Measurements from ENCODE around the gene CDV3.

CDV3 gene

GRCh38 chr3:133568294-133569014 lies 5.0 kb upstream of the CDV3 start:
- DNase-seq (ENCODE audit: low spot score): no peak

DNA sequence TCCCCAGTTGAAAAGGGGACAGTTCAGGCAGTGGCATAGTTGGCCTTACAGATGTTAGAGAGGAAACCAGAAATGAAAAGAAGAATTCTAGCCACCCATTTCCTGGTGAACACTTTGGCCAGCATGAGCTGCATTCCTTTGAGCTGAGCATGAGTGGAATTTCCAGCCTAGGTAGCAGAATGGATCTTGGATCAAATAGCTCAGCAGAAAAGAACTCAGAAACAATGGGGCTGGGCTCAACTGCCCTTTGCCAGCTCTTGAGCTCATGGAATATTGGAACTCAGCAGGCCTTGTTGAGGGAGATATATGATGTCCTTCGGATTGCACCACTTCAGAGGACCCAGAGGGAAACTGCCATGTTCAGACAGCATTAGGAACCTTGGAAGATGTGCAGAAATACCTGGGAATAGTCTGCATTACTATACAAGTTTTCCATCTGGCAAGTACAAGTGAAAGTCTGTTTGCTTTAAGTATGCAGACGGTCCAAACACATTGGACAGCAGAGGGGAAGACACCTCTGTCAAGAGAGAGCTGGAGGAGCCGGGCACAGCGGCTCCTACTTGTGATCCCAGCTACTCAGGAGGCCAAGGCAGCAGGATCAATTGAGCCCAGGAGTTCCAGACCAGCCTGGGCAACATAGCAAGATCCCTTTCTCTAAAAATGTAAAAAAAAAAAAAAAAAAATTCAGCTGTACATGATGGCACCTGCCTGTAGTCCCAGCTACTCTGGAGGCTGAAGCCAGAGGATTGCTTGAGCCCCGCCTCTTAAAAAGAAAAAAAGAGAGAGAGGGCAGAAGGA lies 3.1 kb upstream of the CDV3 start:
- no peak for DNase-seq (ENCODE audit: low spot score)

DNA sequence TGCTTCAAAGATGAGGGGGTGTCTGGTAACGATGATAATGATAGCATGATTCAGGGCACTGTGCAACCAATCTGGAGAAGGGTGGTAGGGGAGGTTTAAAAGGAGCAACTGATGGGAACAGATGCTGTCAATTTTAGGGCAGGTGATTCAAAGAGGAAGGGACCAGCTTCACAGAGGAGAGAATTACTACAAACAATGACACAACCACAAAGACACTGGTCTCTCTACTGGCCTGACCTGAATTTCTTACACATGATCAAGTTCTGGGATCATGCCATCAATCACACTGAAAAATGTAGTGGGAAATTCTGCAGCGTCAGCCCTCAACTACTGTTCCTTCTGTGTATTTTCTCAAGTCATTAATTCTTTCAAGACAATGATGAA lies 2.6 kb upstream of the CDV3 start:
- DNase-seq (ENCODE audit: low spot score): no peak

DNA sequence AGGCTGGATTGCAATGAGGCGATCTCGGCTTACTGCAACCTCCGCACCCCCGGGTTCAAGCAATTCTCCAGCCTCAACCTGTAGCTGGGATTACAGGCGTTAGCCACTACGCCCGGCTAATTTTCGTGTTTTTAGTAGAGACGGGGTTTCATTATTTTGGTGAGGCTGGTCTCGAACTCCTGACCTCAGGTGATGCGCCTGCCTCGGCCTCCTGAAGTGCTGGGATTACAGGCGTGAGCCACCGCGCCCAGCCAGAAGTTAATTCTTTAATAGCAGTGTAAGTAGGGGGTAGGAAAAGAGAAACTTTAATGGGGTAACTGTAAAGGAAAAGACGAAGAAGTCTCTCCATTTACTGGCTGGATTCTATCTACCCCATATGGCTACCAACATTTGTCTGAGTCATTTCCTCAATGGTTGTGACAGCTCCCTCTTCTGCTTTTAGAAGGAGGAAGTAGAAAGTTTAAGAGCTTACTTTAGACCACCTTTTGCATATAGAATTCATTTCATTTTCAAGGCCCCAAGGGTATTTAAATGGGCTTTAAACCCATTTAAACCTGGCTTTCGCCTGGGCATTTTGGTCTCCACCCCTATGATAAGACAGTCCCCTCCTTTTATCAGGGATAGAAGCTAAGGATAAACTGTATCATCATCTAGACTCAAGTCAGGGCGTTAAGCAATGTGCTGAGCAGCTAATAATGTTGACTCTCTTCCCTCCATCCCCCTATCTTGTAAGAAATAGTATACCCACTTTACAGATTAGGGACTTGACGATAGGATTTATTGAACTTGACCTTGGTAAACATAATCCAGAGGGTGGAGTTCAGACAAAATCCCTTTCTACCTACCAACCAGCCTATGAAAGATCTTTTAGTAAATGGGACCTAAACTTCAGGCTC lies 1.1 kb upstream of the CDV3 start:
- DNase-seq (ENCODE audit: low spot score): peak; percentile 55

GRCh38 chr3:133573054-133573628 lies 345 bp upstream of the CDV3 start:
- peak; percentile 100 for DNase-seq (ENCODE audit: low spot score)

DNA sequence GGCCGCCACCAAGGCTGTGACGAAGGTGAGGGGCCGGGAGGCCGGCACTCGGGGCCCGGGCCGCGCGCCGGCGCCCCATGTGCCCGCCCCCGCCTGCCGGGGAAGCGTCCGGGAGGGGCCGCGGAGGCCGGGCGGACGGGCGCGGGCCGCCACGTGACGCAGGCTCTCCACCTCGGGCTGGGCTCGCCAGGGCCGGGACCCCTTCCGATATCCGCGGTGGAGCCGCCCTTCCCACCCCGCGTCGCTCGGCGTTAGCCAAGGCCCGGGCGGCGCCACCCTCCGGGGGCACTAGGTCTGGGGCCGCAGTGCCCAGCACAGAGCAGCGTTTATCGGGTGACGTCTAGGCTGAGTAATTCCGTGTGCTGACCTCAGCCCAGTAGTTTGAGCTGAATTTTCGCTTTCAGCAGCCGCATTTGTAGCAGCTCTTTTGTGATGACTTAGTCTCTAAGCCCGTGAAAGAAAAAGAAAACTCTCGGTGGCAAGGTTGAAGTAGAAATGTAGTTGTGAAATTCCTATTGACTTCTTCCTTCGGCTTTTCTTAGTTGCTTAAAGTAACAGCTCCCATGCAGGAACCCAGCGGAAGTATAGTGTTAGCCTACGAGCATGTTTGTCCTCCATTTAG lies 885 bp downstream of the CDV3 start:
- peak; percentile 67 for DNase-seq (ENCODE audit: low spot score)

DNA sequence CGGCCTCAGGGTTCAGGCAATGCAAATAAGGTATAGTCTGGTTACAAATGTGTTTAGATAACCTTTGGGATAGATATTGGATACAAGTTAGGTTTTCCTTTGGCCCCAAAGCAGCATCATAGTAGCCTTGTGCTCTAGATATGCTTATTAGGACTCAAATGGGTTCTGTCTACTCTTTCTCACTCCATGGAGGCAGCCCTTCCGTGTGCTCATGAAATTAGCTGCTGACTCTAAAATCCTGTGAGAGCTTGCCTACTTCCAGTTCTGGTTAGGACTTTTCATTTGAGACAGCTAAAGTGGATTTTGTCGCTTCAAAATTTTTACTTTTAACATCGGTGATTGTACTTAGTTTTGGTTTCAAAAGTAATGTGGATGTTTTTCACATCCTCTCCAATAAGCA lies 1.6 kb downstream of the CDV3 start:
- DNase-seq (ENCODE audit: low spot score): no peak

- DNase-seq (ENCODE audit: low spot score): no peak
Observed at GRCh38 chr3:133576169-133576568, 2.7 kb downstream of the CDV3 start.

DNA sequence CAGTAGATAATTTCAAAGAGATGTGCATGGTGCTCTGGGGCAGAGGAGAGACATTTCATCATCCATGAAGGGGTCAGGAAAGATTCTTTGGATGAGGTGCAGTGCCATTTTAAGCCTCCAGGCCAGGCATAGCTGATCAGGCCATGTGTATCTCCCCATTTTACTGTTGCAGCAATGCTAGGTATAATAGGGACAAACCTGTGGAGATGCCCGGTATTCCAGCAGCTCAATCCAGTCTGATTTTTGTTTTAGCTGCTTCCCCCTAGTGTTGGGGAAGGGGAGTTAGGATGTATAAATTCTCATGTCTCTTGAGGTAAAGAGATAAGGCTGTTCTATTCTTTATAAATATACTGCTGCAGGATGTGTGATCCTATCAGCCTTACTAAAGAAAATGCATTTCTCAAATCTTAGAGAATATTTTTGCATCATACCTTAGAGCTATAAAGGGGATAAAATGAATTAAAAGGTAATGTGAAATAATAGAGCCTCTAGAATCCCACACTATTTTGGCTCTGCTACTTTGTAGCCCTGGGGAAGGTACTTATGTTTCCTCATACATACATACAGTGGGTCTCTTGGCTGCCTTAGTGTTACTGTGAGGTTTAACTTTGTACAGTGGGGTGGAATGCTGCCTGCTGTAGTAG lies 5.2 kb downstream of the CDV3 start:
- DNase-seq (ENCODE audit: low spot score): no peak

GRCh38 chr3:133583396-133583795 lies 9.9 kb downstream of the CDV3 start:
- no peak for DNase-seq (ENCODE audit: low spot score)

GRCh38 chr3:133588035-133588434 lies 14.5 kb downstream of the CDV3 start:
- no peak for DNase-seq (ENCODE audit: low spot score)

DNA sequence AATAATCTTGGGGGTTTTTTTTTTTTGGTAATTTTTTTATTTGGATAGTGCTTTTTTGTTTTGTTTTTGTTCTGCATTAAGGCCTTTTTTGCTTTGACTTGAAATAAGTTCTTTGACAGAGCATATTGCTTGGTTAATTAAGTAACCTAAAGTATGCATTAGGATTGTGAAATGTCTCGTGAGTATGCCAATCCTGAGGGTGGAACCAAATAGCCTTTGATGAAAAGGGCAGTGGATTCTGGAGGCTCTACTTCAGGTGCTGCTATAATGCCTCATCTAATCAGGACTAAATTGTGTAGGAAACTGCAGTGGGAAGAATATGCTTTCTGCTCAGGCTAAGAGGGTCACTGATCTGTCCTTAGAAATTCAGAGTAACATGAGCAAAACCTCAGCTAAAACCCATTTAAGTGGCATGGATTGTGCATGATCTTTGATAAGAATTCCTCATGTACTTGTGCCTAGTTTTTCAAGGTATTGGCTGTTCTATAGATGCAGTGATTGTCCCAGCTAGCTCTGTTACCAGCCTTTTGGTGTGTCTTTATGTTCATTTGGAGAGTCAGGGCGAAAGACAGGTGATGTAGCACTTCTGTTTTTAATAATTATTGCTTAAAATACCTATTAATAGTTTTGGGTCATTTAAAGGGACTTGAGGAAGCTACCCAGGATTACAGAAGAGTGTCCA lies 15.4 kb downstream of the CDV3 start:
- no peak for DNase-seq (ENCODE audit: low spot score)

DNA sequence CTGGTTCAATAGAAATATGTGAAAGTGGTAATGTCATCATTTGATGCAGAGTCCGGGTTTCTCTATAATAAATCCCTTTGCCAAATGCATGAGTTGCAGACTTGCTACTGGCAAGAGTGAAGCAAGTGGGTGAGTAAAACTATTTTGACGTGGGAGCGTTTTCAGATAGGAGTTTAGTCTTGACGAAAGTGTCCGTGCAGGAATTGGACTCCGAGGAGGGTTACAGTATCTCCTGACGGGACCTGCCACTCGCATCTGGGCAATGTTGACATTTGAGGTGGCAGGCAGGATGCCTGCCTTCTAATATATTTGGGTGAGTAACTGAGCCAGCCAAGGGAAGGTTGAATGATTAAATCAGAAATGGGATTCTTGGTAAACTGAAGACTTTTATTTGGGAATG lies 16.0 kb downstream of the CDV3 start:
- DNase-seq (ENCODE audit: low spot score): no peak

GRCh38 chr3:133591271-133591742 lies 17.8 kb downstream of the CDV3 start:
- DNase-seq (ENCODE audit: low spot score): no peak

DNA sequence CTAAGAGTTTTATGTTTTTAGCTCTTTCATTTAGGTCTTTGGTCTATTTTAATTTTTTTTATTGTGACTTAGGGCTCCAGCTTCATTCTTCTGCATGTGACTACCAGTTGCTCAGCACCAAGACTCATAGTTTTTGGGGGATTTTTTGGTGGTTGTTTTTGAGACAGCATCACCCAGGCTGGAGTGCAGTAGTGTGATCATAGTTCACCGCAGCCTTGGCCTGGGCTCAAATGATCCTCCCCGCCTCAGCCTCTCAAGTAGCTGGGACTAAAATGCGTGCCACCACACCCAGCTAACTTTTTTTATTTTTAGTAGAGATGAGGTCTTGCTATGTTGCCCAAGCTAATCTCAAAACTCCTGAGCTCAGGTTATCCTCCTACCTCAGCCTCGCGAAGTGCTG lies 19.4 kb downstream of the CDV3 start:
- no peak for DNase-seq (ENCODE audit: low spot score)

- no peak for DNase-seq (ENCODE audit: low spot score)
Observed at GRCh38 chr3:133593243-133593642, 19.8 kb downstream of the CDV3 start.

DNA sequence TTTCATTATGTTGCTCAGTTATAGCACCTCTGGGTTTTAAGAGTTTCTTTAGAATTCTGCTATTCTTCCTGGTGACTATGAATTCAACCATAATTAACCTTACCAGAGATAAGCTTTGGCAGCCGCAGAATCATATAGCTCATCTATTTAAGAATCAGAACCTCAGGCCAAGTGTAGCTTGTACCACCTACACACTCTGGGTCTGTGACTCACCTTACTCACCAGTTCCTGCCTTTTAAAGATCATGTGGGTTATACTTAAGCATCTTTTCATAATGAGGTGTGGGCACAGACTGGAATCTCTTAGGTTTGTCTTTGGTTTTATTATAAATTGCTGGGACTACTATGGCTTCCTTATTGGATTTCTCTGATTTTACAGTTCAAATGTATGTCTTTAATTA lies 21.9 kb downstream of the CDV3 start:
- peak; percentile 23 for DNase-seq (ENCODE audit: low spot score)

DNA sequence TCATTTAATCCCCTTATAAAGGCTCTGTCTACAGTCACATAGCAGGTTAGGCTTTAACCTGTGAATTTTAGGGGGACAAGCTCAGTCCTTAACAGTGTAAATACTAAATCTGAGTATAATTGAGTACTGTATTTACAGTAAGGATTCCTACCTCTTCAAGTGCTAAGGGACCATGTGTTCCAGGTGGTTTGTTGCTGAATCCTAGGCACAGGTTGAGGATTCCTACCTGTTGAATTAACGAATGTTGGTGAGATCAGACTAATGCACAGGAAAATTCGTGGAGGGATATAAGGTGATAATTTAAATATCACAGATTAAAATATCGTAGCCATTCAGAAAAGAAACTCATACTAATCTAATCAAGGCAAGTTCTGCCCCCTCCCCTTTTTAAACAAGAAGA lies 24.9 kb downstream of the CDV3 start:
- DNase-seq (ENCODE audit: low spot score): no peak

DNA sequence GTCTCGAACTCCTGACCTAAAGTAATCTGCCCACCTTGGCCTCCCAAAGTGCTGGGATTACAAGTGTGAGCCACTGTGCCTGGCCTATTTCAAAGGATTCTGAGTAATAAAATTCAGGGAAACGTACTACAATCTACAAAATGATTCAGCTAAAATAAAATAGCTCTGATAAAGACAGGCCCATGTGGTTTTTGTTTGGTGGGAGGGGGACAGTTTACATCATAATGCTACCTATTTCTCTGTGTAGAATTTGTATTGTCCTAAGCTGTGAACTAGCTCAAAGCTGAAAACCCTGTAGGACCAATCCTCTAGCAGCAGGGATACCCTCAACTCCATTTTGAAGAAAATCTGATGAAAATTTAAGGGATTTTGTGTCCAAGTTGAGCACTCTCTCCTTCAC lies 25.8 kb downstream of the CDV3 start:
- no peak for DNase-seq (ENCODE audit: low spot score)

DNA sequence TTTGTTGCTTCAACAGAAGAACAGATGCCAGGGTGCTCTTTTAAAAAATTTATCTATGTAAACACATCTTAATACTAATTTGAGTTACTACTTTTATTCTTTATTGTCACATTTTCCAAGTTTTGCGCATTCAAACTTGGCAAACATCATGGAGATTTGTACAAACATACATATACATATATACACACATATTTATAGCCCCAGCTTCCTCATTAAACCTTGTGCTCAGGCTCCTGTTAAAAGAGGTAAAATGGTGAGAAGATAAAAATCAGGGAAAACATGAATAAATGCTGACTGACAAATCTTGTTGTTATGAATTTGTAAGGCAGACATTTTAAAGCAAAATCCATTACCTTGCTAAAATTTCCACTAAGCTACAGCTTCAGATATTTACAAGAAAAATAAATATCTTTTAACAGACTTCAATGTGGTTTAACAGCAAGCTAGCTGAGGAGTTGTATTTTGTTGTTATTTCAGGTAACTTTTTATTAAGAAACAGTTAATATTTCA lies 27.1 kb downstream of the CDV3 start:
- no peak for DNase-seq (ENCODE audit: low spot score)
